GM12873 (cell line): Measurements from ENCODE around the gene KIF18B.

ENCODE experiments used
- TF ChIP-seq, protein P1 (sequence below): IDR thresholded peaks from 2 replicates; pipeline ENCODE4 v1.5.1; 2012; ENCODE audit warnings: low read depth, mild to moderate bottlenecking, moderate library complexity, low read length, control low read depth; ENCODE audit not compliant: insufficient read depth; ENCODE audit errors: missing control alignments

The KIF18B gene

DNA sequence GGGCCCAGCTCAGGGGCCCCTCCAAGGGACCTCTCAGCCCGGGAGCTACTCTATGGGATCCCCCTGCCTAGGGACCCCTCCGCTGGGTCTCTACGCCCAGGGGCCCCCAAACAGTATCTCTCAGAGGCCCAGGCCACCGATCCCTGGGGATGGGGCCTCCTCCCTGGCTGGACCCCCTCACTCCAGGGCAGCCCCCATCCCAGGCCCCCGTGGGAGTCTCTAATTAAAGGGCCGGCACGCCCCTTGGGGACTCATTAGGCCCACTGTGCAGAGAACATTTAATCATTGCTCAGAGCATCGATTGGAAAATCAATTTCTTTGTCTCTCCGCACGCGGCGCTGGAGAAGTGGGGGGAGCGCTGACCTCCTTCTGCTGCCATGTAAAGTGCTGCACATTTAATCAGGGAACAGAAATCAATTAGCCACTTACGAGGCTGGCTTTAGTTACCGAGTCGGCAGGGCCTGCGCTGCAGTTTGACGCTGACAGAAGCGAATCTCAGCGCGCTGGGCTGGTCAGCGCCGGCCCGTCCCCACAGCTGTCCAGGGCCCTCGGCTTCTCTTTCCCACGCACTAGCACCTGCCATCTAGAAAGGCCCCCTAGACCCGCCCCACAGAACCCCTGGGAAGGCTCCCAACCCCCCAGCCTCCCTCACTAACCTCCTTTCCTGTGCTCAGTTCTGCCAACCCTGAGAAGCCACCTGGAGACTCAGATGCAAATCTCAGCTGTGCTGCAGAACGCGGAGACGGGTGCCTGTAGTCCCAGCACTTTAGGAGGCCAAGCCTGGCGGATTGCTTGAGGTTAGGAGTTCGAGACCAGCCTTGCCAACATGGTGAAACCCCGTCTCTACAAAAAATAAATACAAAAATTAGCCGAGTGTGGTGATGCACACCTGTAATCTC, 40.7 kb upstream of the KIF18B start:
- TF ChIP-seq, protein P1, sequence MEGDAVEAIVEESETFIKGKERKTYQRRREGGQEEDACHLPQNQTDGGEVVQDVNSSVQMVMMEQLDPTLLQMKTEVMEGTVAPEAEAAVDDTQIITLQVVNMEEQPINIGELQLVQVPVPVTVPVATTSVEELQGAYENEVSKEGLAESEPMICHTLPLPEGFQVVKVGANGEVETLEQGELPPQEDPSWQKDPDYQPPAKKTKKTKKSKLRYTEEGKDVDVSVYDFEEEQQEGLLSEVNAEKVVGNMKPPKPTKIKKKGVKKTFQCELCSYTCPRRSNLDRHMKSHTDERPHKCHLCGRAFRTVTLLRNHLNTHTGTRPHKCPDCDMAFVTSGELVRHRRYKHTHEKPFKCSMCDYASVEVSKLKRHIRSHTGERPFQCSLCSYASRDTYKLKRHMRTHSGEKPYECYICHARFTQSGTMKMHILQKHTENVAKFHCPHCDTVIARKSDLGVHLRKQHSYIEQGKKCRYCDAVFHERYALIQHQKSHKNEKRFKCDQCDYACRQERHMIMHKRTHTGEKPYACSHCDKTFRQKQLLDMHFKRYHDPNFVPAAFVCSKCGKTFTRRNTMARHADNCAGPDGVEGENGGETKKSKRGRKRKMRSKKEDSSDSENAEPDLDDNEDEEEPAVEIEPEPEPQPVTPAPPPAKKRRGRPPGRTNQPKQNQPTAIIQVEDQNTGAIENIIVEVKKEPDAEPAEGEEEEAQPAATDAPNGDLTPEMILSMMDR: no peak

DNA sequence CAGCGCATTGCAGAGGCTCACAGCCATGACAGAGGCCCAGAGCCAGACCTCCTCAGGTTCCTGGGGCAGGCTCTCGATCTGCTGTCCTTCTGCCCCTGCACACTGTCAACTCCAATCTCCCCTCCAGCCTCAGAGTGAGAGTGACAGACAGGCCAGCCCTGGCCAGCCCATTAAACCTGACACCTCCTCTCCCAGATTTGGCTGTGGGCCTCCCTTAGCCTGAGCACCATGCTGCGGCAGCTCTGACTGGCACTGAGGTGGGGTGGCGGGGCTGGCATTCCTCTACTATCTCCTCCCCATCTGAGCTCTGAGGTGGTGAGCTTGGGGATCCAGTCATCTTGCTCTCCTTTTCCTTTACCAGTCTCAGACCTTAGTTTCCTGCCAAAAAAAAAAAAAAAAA, 36.0 kb upstream of the KIF18B start:
- TF ChIP-seq, protein P1: no peak

DNA sequence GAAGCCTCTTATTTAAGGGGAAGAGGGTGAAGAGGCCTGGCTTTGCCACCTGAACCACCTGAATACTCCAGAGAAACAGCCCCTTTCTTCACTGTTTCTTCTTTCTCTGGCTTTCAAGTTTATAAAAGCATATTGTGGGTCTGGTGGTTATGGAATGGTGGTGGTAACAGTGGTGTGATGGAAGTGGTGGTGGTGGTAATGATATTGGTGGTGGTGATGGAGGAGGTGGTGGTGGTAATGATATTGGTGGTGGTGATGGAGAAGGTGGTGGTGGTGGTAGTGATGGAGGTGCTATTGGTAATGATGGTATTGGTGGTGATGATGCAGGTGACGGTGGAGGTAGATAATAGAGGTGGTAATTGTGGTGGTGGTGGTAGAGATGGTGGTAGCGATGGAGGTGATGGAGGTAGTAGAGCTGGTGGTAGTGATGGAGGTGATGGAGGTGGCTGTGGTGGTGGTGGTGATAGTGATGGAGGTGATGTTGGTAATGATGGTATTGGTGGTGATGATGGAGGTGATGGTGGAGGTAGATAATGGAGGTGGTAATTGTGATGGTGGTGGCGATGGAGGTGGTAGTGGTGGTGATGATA, 34.6 kb upstream of the KIF18B start:
- TF ChIP-seq, protein P1: no peak

DNA sequence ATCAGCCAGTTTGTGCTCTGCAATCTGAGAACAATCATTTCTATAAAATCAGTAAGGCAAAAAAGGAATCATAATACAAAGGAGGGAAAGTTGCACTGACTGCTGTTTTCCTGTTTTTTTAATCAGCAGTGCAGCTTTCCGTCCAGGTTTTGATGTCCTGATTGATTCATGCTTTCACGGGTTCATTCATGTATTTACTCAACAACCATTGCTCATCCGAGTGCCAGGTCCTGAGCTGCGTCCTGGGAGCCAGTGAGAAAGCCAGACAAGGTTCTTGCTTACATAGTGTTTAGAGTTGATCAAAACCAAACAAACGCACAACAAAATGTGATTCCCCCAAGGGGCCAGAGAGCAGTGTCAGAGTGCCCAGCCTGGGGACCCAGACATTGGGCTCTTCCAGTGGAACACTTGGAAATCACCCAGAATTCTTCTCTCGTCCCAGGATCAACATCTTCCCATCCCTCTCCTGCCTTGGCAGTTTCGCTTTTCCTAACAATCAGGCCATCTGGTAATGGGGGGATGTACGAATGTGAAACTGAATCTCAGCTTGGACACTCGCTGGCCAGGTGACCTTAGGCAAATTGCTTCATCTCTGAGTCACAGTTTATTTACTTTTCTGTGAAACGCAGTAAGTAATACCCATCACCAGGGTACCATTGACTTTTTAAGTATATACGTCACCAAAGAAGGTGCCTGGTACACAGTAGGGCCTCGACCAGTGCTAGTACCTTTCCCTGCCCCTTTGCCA, 33.8 kb upstream of the KIF18B start:
- TF ChIP-seq, protein P1: no peak

DNA sequence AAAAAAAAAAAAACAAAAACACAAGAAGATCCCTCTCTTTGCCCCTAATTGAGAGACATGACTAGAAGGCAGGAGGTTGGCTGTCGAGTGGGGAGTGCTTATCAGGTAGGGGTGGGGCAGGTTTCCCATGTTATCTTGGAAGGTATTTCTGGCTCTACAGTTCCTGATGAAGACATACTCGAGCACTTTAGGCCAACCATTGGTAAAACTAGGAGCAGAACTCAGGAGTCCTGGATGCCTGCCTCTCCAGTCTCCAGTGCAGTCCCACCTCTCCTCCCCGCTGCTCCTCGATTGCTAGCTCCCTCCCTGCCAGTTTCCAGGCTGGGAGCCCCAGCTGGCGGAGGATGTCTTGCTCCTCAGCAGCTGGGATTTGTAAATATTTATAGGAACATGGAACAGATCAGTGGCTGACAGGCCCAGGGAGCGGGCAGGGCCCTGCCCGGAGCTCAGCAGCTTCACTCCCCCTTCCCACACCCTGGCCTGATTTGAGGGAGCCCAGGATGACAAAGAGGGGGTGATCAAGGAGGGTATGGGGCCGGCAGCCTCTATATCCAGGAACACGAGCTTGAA, 31.9 kb upstream of the KIF18B start:
- TF ChIP-seq, protein P1: no peak

DNA sequence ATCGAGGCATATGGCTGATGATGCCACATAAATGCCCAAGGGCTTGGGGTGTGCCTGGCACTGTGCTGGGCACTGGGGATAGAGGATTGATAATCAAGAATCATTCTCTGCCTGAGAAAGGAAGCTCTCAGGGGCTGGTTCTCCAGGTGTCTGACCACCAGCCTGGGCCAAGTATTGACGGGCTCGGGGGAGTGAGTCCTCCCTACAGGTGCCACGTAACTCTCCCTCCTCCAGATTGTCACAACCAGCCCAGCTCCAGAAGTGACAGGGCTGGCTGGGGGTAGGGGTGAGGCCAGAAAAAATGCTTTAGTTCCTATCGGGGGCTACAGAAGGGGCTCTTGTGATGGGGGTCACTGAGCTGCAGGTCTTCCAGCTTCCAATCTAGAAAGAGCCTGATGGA, 31.2 kb upstream of the KIF18B start:
- TF ChIP-seq, protein P1: no peak

DNA sequence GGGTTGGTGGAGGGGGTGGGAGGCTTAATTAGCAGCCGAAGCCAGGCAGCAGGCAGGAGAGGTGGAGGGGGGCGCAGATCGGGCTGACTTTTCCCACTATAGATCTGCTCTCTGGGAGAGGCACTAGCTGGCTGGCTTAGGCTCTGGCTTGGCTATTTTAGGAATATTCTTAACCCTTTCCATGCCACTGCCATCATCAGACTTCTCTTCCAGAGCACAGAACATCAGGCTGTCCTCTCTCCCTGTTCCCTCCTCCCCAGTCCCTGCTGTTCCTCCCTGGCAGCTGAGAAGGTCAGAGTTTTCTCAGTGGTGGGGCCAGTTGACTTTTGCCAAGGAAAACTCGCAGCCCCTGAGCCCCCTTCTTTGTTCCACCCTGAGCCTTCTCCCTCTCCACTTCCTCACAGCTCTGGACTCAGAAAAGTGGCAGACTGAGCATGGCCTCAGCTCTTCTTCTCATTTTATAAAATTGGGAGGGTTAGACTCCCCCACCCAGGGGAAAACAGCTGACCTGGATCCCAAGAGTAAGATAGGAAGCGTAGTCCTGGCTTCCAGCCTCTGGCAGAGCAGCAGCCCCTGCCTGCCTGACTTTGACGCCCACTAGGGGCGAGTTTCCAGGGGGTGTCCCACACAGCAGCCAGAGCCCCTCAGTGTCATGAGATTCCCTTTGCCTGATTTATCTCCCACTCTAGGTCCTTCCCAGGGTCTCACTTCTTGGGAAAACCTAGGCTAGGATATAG, 30.4 kb upstream of the KIF18B start:
- TF ChIP-seq, protein P1: no peak
